NCI-H1417 treated with DMSO at 0.1 percent for 48 hours (cell line): ENCODE results near the gene PLPP4.

Experiments
- DNase-seq: peaks from one replicate; lab custom pipeline; 2025; lab: John Stamatoyannopoulos, UW

PLPP4 gene

DNA sequence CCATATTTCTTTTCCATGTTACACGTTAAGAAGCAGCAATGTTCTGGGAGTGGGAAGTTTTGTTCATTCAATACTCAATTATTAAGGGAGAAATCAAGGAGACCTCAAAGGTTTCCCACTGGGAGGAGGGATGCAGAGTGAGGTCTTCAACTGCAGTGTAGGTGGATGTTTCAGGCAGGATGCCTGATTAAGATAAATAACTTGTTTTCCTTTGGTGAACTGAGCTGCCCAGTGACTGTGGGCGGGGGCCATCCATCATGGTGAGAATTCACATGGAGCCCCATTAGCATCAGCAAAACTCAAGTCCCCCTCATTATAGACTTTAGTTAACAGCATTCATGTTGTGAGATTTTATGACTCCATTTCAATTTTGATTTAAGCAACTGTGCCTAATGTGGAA lies 121.1 kb downstream of the PLPP4 start:
- no peak for DNase-seq

DNA sequence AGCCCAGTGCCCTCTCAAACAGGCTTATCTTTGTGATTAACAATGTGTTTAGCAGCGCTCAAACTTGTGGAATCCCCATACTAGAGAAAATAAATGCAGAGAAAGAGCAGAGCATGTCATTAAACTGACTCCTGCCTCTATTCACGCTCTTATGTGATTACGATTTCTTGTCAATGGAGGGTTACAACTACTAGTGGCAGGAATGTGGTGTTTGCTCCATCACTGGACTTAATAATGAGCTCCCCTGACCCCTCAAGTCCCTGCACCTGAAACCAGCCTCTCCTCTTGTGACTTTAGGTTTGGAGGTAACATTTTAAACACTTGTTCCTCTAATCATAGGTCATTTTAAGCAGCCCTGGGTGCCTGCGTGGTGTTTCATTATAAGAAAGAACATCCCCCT lies 121.9 kb downstream of the PLPP4 start:
- DNase-seq, result no peak

DNA sequence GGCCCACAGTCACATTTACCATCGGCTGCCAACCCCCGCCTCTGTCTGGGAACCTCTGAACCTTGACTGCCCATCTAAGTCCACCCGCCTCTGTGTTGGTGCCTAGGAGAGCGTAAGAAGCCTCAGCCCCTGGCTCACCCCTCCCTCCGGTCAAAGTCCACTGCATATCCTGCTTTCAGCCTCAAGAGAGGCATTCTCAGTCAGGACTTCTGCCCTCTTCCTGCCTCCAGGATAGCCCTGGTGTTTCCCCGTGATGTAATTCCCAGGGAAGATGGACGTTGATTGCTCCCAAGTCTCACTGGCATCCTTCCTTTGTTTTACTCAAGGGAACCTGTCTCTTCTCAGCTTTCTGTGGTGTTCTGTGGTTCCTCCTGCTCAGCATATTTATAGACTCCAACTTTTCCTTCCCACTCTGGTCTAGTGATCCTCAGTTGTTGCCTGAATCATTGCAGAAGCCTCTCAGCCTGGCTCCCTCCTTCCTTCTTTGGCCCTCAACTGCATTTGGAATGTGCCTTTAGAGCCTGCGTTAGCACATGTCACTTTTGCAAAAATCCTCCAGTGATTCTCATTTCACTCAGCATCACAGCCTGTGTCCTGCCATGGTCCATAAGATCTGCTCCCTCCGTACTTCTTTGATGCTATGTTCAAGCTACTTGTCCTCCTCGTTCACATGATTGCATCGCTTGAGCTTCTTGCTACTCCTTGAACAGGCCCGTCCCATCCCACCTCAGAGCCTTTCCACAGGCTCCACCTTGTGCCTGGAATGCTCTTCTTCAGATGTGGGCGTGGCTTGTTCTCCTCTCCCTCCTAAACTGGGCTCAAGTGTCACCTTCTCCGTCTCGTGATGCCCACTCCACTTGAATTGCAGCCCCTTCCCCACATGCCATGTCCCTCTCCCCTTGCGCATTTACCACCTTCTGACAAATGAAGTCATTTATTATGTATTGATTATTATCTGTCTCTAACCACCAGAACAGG lies 124.2 kb downstream of the PLPP4 start:
- no peak for DNase-seq

DNA sequence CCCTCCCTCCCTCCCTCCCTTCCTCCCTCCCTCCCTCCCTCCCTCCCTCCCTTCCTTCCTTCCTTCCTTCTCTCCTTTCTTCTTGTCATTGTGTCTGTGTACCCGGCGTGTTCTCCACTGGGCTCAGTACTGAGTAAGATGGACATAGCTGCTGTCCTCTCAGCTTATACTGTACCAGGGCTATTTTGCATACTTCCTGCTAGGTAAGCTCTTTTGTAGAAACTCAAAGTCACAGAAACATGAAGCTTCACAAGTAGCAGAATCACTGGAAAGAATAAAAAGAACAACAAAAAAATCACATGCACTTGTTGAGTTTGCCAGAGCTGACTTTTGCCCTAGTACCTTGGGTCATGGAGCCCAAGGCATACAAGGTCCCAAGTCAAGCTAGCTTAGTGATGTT lies 125.7 kb downstream of the PLPP4 start:
- no peak for DNase-seq

DNA sequence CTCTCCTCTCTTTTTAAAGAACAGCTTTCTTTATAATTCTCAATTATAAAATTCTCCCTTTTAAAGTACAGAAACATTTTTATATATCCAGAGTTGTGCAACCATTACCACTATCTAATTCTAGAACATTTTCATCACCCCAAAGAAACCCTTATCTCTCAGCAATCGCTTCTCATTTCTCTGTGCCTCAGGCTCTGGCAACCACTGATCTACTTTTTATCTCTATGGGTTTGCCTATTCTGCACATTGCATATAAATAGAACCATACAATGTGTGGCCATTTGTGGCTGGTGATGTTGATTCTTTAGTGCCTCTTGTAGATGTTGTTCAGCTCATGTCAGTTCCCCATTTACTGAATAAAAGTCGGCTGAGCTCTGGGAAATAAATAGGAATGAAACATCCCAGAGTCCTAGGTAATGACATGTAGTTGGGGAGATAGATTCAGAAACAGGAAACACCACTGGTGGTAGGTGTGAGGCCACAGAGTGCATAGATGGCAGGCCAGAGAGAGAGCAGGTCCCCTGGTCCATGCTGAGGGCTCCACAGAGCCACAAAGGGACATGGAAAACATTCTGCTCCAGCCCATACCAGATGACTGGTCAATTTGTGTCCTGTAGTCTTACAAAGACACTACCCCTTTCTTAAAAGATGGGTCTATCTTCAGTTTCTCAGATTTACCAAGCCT lies 126.5 kb downstream of the PLPP4 start:
- DNase-seq, result no peak

DNA sequence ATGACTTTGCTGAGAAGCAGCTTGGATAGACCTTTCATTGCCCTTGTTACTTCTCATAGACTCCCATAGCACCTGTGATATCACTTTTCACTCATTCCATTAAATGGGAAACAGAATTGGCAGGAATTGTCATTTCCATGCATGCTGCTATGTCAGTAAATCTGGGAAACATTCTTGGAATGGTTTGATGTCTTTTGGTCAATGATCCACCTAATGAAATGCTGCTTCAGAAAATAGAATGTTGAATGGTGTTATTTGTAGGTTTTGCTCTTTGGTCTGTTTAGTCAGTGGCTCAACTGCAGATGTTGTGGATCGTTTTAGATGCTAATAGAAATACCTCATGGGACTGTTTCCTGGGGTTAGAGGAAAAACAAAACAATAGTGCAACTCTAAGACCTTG lies 127.8 kb downstream of the PLPP4 start:
- DNase-seq, result no peak

DNA sequence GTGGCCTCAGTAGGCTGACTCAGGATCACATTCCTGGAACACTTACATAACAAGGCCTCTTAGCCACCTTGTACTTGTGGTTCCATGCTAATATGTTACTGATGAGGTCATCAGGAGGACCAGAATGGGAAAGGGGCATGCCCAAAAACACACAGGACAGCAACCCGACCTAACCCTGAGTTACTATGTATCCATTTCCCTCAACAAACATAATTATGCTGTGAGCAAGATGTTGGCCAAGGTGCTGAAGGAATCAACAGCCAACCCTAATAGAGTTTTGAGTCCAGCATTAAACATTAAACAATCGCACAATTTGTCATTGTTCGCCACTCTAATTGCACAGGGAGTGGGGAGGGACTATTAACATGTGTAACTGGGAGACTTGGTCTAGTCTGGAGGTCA lies 129.4 kb downstream of the PLPP4 start:
- no peak for DNase-seq

DNA sequence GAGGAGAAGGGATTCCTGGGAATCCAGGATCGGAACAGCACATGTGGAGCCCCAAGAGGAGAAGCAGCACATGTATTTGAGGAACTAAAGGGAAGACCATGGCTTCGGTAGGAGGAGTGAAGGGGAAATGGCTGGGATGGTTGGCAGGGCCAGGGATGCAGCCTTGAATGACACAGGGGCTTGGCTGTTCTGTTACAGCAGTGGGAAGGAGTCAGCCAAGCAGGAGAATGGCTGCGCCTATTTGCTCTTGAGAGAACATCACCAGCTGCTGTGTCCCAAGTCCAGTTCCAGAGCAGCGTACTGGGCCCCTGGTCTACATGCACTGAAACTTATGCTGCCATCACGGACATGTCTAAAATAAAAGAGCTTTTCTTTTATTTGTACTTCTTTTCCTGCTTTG lies 130.0 kb downstream of the PLPP4 start:
- no peak for DNase-seq

DNA sequence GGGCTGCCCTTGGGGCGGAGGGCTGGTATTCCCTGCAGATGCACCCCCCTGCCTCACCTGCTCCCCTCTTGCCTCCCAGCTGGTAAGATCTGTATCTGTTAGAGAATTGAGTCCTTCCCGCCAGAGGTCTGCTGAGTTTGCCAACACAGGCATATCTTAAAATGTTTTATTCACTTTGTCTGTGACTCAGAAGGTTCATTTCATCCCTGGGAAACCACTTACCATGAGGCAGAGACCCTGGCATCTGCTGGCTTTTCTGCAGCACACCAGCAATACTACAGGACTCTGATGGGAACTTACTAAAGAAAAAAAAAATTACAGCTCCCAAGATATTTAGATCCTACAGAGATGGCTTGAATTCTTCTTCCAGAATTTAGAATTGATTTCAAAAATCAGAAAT lies 131.3 kb downstream of the PLPP4 start:
- no peak for DNase-seq

DNA sequence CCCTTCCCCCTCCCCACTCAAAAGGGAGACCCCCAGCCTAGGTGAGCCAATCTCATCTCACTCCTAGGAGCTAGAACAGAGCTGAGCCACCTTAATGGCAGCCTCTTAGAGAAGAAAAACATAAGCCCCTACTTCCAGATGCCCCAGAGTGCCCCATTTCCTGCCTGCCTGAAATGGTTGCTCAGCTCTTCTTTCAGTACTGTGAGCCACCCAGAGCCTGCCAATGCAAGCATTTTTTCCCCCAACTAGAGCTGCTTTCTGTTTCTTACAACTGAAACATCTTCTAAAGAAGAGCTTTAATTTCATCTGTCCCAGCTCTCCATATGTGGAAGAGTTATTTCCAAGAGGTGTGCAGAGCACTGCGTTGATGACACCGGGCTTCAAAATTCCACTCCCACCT lies 136.7 kb downstream of the PLPP4 start:
- no peak for DNase-seq

DNA sequence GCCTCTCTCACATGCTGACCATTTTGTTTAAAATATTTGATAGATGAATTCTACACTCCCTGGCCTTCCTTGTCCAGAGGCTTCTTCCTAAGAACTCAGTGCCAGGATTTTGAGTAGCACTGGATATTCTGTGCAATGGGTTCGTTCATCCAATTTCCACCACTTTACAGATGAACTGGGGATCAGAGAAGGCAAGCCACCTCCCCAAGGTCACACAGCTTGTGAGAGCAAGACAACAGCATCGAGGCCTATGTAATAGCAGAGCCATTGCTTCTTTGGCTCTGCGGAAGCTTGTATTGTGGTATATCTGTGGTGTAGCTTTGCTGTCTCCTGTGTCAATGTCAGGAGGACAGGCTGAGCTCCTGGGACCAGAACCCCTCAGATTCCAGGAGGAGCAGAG lies 140.9 kb downstream of the PLPP4 start:
- no peak for DNase-seq

DNA sequence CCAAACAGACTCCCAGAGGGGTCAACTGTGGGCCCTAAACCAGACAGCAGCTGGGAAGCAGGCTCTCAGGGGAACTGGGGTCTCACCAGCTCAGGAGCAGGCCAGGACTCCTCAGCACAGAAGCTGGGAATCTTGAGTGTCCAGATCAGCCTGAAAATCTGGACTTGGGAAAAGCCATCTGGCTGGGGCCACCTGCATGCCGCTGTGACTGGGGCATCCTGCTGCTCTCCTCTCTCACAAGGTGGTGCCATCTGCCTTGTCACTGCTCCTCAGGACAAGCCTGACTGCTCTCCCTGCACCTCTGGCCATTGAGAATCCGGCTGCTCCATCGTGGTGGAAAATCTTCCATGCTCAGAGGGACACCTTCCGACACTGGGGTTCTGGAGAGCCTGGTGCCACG lies 141.4 kb downstream of the PLPP4 start:
- DNase-seq, result no peak

DNA sequence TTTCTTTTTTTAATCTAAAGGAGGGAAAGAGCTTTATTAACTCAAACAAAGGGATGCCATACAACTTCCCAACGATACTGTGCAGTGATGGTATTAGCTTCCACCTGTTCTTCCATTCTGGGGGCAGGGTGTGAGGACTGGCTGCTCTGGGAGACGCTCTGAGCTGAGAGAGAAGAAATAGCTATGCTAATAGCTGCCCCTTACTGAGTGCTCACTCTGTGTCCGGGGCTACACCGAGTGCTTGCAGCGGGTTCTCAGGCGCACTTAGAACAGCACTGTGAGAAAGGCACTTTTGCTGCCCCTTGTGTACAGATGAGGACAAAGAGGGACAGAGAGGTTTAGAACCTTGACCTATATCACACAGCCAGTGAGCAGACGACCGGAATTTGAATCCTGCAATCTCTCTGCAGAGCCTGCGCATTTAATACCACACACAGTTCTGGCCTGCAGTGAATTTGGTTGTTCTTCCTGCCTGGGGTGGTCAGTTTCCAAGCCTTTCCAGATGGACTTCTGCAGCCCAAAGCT lies 142.2 kb downstream of the PLPP4 start:
- no peak for DNase-seq

DNA sequence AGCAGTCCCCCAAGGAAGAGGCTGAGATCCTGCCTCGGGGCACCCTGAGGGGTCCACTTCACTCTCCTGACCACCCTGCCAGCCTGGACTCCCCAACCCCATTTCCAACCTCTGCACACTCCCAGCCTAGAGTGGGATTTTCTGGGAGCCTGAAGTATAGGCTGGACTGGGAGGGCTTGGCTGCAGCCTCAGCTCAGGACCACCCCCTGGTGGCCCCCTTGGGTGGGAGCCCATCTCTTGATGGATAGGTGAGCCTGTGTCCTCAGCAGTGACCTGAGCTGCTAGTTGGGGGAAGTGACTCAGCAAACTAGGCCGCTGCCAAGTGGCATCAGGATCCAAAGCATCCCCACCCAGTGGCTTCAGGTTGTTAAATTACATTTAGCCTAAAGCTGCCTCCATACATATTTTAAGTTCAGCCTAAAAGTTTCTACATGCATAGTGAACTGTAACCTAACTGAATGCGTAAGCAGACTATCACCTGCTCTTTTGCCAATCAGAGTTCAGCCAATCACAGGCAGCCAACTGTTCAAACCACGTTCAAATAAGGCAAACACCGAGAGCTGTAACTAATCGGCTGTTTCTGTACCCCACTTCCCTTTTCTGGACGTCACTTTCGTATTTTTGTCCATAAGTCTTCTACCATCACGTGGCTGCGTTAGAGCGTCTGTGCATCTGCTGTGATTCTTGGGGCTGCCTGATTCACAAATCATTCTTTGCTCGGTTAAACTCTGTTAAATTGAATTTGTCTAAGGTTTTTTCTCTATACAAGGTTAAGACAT lies 144.0 kb downstream of the PLPP4 start:
- no peak for DNase-seq

DNA sequence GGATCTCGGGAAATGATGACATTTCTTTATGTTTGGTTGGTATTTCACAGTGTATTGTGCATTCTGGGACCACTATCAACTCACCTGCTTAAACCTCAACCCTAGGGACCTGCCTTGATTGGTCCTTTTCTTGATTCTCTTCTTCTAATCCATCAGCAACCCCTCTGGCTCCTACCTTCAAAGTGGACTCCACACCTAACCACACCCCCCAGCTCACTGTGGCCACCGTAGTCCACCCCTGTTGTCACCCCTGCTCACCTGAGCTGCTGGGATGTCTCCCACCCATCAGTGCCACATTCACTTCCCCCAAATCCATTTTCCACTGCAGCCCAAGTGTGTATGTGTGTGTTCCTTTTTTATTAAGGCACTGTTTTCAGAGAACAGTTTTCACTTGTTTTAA lies 145.0 kb downstream of the PLPP4 start:
- DNase-seq, result no peak

DNA sequence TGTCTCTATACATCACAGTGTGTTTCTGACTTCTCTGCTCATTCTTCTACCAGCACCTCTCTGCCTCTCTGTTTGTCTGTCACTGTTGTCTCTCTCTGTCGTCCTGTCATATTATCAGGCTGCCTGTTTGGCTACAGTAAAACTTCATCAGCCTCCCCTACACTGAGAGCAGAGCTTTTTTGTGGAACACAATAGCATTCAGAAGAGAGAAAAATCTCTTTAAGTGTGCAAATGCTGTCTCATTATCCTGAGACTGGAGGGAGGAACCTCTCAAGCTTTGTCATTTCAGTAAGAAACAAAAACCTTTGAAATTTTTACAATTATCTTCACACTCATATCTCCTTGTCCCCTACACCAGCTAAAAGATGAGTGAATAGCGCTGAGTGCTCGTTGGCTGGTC lies 148.4 kb downstream of the PLPP4 start:
- DNase-seq, result no peak

DNA sequence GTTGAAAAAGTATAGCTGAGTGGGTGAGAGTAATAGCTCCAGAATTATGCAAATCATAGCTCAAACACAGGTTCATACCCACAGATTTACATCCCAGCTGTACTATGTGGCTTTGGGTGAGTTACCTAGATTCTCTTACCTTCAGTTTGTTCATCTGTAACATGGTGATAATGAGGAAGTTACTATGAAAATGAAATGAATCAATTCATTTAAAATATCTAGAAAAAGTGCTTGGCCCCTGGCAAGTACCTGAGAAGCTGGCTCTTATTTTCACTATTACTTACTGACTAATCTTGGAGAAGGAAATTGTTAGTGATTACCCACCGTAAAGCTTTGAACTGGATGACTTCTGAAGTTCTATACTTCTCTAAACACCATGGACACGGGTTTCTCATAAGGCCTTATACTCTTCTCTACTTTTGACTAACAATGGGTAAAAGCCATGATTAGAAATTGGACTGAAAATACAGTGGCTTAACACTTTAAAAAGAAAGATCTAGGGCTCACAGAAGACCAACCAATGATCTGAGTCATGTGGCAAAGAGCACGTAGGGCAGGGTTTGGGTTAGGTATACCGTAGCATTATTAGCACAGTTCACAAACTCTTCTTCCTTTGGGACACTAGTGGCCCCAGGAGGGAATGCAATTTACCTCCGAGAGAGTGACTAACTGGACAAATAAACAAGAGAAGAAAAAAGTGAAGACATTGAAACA lies 149.2 kb downstream of the PLPP4 start:
- no peak for DNase-seq

DNA sequence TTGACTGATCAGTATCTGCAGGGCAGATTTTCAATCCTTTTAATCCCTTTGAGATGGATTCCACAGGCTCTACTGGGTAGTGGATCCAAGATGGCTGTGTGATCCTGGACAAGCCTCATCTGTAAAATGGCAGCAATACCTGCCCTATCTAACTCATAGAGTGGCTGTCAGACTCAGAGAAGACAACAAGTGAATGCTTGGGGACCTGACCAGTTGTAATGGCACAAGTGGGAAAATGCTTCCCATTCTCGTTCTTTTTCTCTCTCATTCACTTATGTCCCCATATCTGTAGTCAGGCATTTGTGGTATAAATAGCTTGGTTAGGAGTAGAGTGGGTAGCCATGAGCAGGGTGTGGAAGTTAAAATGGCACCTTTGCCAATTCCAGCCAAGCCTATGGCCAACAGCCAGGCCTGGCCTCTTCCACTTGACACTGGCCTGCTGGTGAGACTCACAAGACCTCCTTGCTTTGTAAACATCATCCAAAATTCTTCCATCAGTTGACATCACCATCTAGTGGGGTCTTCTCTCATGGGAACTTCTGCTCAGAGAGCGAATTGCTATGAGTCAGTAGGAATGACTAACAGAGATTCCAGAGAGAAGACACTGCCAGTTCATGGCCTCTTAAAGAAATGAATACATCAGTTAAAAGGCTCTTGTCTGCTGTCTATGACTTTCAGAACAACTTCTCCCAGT lies 150.1 kb downstream of the PLPP4 start:
- no peak for DNase-seq

DNA sequence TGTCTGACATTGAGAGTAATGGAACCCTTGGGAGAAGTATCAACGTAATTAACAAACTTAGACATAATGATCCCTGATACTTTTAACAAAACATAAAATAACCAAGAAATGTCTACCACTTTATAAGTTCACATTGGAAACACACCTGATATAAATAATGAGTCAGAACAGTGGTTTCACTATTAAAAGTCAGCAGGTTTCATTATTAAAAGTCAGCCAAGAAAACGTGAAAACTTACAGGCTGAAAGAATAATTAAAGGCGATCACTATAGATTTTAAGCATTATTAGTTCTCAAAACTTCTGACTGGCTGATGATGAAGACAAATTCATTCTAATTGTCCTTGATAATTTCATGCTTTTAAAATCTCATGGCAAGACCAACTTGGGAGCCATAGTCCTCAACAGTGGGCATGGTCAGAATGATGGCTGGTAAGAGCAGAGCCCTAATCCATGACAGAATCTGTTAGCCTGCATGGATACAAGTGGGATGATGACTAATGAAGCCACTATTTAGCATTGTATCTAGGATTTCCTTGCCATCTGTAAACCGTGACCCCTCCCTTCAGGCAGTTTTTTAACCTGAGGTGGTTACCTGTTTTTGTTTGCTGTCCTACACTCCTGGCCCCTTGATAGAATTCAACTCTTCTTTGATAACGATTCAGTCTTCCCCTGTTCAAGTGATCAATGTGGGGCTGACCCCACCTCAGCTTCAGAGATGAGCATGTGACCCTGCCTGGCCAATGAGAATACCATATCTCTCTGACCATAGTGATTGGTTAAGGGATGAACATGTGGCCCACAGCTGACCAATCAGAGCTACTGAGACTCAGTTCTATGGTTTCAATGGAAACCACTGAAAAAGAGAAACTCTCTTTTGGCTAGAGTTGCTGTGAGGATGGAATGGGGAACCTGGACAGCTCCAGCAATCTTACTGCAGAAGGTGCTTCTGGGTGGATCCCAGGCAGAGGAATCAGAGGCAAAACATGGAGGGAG lies 151.0 kb downstream of the PLPP4 start:
- DNase-seq, result no peak

DNA sequence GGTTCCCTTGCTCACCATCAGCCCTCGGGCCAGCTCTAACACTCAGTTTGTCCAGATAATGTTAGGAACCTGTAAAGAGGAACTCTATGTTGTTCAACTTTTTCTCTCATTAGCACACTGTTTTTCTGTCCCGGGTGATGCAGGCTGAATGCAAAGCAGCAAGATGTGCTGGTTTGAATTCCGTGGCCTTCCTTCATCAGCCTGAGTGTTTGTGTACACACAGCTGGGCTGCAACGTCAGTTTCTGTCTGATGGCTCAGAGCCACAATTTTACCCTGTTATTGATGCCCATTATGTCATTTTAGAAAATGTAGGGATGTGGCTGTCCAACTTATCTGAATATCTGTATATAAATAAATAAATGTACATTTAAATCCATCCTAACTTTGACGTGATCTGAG lies 152.0 kb downstream of the PLPP4 start:
- DNase-seq, result no peak
